Measurements from ENCODE around the gene MBP.

GRCh38 chr18:77001041-77001440 lies 131.5 kb downstream of the MBP start:
- no peak for TF ChIP-seq POLR2A (IDR thresholded peaks at IDR 0.05; ENCODE audit: extremely low read depth, insufficient read length)
- TF ChIP-seq, protein P1, sequence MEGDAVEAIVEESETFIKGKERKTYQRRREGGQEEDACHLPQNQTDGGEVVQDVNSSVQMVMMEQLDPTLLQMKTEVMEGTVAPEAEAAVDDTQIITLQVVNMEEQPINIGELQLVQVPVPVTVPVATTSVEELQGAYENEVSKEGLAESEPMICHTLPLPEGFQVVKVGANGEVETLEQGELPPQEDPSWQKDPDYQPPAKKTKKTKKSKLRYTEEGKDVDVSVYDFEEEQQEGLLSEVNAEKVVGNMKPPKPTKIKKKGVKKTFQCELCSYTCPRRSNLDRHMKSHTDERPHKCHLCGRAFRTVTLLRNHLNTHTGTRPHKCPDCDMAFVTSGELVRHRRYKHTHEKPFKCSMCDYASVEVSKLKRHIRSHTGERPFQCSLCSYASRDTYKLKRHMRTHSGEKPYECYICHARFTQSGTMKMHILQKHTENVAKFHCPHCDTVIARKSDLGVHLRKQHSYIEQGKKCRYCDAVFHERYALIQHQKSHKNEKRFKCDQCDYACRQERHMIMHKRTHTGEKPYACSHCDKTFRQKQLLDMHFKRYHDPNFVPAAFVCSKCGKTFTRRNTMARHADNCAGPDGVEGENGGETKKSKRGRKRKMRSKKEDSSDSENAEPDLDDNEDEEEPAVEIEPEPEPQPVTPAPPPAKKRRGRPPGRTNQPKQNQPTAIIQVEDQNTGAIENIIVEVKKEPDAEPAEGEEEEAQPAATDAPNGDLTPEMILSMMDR (IDR thresholded peaks at IDR 0.05; ENCODE audit: low read depth, low read length), result no peak
- TF ChIP-seq MAX (IDR thresholded peaks at IDR 0.05; ENCODE audit: low read depth, low read length), result no peak
- TF ChIP-seq MYC (IDR thresholded peaks at IDR 0.05; ENCODE audit: low read depth, low read length), result no peak
